GM21786 (cell line): Measurements from ENCODE around the gene KRT34.
"Not testable (repeated sequence)": the region's sequence is repeated elsewhere in the genome, so short reads cannot be mapped to it uniquely, and the experiment has no call there.

ENCODE experiments used
- ATAC-seq: cut with Tn5 transposase; IDR thresholded peaks from one replicate; pipeline ENCODE4 v1.9.1; 2021; ENCODE audit not compliant: unreplicated experiment

The KRT34 gene

DNA sequence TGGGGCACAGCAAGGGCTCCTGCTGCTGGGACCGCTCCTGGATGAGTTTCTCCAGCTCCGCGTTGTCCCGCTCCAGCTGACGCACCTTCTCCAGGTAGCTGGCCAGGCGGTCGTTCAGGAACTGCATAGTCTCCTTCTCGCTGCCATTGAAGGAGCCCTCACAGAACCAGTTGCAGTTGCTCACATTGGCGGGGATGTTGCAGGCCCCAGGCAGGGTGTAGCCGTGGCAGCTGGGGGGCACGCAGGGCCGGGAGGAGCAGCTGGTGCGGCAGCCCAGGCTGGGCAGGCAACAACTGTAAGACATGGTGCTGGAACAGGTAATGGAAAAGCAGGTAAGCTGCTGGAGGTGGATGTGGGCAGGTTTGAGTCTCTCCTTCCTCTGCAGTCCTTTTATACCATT lies at the start of gene KRT34:
Gene KRT34, minus strand, starts transcription at position 364 of the 400 bp plus-strand sequence. Its CDS starts 60 bp downstream, at position 304.
- not testable (repeated sequence) for ATAC-seq

DNA sequence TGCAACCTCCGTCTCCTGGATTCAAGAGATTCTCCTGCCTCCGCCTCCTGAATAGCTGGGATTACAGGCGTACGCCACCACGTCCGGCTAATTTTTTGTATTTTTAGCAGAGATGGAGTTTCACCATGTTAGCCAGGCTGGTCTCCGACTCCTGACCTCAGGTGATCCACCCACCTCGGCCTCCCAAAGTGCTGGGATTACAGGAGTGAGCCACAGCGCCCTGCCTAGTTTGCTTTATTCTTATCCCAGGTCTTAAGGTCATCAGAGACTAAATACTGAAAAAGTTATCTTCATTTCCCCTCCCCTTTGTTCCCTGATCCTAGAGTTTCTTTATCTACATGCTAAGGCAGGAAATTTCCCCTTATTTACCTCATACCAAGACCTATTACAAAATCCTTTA lies 48.3 kb upstream of the KRT34 start:
- ATAC-seq = not testable (repeated sequence)

DNA sequence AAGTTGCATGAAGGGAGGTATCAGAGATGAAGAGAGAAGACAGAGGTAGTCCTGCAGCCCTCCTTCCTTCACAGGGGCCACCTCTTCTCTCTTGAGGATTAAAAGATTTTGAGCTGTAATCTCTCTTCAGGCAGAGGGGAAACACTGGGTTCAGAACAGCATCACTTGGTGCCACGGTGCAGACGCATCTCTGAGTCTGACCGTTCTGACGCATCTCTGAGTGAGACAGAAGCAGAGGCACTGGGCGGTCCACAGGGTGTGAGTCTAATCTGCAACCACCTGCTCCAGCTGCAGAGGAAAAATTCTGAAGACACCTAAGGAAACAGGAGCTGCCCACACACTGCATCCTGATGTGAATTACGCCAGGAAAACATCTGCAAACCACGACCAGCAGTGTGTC lies 47.6 kb upstream of the KRT34 start:
- no peak for ATAC-seq

DNA sequence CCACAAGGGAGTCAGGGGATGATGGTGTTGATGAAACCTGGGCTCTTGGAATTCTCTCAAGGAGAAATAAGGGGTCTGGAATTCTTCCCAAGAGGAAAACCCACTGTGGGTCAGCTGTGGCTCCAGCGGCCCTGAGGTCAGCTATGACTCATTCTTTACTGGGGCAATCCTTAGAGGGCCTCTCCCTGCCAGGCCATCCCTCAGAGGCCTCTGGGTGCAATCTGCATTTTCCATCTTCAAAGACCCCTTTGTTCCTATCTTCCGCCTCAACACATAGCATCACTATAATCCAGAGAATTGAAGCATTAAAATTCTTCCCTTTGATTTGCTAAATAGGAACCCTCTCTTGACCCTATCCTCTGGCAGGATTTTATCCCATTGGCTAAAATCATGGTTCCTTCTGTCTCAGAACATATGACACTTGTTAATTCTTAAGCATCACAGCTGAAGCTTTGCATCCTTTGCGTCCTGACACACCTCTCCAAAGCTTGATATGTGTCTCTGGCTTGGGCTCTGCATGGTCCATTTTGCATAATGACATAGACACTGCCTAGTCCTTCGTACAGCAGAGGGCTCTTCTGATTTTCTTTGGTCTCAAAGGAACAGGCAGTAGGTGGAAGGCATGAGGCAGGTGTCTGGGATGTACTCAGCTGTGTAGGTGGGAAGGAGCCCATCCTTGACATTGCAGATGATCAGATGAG lies 46.6 kb upstream of the KRT34 start:
- no peak for ATAC-seq

DNA sequence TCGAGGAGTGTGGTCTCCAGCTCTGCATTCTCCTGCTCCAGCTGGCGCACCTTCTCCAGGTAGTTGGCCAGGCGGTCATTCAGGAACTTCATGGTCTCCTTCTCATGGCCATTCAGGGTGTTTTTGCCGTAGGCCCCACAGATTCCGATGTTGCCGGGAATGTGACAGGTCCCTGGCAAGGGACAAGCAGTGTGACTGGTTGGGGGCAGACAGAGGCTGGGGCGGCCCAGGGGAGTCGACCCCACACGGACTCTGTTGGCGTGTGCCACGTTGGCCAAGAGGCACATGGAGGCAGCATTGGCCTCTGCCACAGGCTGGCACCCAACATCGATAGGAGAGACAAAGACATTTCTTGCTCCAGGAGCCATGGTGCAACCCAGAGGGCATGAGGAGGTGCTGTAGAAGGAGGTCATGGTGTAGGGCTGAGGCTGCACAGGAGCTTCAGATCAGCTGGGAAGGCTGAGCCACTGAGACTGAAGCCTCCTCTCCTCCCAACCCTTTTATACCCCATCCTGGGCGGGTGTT lies 42.1 kb upstream of the KRT34 start, which contains the start of gene KRT37:
Gene KRT37, minus strand, starts transcription at position 475 of the 525 bp plus-strand sequence. Its CDS starts 62 bp downstream, at position 413.
- no peak for ATAC-seq

DNA sequence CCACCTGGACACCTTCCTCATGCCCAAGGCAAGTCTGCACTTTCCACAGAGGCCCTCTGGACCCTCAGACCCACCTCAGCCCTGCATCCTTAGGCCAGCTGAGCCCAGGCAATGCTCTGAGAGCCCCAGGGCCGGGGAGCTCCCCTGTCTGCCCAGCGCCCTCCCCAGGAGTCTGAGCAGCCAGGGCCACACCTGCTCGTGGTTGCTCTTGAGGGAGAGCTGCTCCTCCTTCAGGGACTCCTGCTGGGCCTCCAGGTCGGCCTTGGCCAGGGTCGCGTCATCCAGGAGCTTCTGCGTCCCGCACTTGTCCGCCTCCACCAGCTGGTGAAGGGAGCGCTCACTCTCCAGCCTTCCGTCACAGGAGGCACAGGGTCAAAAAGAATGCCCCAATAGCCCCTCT lies 40.5 kb upstream of the KRT34 start:
- not testable (repeated sequence) for ATAC-seq

DNA sequence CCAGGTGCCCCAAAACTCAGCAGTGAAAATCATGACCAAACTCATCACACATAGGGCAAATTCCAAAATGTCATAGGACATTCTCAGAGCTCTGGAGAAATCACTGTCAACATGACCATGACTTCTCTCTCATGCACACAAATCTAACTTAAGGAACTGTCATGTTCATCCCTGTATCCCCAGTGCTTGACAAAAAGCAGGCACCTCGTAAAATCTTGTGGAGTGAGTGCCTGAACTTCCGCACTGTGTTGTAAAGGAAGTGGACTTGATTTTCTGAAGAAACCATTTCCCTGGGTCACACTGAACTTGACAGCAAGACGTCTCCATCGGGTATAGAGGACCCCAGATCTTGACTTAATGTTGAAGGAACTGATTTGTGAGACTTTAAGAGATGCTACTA lies 39.5 kb upstream of the KRT34 start:
- no peak for ATAC-seq

DNA sequence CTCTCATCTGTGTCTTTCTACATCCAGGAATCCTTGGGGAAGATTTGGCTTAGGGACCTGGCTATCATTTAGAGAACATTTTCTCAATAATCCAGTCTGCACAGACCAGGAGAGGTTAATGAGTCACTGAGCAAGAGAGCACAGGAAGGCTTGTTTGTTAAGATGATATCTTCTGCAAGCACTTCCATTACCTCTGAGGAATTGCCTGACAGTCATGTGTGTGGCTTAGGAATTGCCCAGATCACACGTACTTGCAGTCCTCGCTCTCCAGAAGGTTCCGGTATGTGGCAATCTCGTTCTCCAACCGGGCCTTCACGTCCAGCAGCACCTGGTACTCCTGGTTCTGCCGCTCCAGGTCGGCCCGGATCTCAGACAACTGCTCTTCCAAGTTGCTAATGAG lies 39.0 kb upstream of the KRT34 start:
- no peak for ATAC-seq

DNA sequence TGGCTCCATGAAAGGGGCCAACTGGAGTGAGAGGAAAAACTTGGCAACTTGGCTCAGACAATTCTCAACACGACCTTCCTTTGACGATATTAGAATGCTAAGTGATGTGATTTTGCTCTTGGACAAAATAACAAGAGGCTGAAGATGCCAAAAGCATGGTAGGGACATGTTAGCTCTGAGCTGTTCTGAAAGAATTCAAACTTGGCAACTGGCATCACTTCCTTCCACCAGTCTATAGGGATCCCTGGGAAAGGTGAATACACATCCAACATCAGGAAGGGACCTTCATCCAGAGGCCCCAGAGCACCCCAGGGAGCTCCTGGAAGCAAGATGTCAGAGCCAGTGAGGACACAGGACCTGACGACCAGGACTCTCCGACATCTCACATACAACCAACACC lies 38.0 kb upstream of the KRT34 start:
- ATAC-seq = no peak

DNA sequence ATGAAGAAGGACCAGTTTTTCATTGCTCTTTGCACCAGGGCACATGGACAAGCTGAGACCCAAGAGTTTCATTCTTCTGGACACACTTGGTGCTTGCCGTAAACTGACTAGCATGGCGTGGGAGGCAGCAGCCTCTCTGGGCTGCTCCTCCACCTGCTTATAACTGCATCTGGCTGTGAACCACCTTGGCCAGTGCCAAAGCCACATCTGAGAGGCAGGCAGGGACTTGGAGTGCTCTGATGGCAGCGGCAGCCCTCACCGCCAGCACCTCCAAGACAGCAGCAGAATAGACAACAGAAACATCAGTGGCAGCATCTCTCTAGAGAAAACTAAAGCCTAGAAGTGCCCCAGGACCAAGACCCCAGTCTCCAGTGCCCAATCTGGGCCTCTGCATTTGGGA lies 37.6 kb upstream of the KRT34 start:
- no peak for ATAC-seq

DNA sequence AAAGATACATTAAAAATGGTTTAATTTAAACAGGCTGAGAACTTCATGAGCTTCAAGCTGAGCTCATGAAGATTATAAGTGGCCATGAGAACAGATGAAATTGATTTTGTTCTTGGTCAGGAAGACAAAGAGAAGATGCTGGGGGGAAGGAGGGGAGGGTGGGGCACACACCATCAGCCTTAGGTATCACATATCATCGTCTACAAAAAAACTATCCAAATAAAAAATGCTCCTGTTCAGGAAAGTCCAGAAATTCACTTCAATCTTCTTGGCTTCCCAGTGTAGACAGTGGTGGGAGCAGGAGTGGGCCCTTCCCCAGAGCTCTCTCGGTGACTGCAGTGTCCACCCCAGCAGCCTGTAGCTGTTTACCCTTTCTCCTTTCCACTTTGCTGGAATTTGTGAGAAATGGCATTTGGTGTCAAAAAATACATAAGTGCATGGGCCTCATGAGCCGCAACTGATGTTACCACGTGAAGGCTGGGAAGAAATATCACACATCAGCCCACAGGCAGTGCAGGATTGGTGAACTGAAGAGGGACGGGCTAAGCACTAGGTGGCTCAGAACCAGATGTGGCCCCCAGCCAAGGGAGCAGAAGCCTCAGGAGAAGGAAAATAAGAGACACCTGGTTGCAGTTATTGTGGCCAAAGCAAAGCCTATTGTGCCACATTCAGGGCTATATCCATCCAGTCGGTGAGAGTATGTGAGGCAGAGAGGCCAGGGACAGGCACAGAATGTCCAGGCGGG lies 36.2 kb upstream of the KRT34 start:
- no peak for ATAC-seq

DNA sequence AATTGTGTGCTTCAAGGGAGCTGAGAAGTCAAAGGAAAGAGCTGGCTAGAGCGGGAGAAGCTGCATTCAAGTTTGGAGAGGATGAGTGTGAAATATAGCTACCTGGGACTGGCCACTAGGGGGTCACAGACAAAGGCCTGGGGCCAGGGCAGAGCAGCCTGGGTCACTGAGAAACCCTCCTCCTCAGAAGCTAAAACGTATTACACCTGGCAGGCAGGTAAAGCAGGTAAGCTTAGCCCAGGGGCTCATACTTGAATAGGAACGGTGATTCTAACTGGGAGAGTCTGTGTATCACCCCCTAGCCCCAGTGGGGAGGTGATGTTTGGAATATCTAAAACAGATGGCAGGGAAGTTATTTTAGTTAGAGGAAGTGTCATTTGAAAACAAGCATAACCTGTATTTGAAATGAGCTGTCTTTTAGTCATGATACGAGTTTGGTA lies 35.5 kb upstream of the KRT34 start:
- ATAC-seq = no peak

DNA sequence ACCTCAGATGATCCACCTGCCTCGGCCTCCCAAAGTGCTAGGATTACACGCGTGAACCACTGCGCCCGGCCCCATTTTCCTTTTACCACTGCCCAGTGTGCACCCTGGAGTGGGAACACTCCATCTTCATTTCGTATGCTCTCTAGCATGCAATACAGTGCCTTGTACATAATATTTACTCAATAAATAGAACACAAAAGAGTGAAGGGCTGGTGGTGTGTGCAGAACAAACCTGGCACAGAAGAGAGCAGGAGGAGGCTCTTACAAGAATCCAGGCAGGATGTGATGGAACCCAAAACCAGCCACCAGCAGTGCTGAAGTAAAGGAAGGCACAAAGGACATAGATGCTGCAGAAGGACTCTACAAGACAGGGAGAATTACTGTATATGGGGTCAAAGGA lies 35.0 kb upstream of the KRT34 start:
- ATAC-seq = no peak

DNA sequence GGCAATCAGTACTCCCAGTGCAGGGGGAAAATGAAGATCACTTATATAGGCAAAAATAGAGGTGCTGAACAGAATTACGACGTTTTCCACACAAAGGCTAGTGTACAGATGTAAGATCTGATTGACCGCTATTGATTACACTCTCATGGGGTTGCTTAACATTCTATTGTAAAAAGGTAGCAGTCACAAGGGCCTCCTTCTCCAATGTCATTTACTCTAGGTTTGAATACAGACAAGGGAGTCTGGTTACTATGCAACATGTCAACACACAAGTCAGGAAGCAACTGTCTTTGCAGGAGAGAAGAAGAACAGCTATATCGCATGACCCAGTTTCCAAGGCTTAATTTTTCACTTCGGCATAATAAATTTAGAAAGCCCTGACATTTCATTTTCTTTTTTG lies 34.4 kb upstream of the KRT34 start:
- no peak for ATAC-seq

DNA sequence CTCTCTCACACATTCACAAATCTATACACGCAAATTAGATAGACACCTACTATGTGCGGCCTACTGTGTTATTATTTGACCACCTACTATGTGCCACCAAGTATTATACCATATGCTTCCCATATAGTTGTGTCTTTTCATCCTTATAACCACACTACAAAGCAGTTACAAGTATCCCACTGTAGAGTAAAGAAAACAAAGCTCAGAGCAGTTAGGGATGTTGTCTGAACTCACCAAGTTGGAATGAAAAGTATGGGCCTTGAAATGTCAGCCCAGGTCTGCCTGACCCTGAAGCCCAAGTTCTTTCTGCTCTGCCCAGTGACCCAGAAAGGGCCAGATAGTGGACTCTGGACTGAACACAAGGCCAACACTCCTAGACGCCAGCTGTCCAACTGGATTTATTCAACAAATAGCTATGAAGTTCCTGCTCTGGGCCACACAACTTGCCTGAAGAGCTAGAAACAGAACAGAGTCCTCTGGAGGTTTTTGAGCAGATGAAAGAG lies 33.8 kb upstream of the KRT34 start:
- ATAC-seq = no peak

DNA sequence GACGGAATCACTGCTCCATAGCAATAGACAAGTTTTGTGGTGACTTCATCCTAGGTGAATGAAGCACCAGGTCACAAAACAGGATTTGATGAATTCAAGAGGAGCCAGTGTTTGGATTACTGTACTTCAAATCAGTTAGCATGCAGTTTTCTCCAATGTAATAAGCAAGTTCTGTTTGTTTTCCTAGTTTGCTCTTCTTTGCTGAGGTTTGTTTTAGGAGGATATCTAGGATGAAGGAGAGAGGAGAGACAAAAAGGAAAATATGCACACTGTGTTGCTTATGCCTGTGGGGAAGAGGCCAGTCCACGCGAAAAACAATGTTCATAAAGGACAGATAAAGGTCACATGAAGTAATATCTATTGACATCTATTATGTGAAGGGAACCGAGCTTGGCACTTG lies 33.3 kb upstream of the KRT34 start:
- ATAC-seq = no peak

DNA sequence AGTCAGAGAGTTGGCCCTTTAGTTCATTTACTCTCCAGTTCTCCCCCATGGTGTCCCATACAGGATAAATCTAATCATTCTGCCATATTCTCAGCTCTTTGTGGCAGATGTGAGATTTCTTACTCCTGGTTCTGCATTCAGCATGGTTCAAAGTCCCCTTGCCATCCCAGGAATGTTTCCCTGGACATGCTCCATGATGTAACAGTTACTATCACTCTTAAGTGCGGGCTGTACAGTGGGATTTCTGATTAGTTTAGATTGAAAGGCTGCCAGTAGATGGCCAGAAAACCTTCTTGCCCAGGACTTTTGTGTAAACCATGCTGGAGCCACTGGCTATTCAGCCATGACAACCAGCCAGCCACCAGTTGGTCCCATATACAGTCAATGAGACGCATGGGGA lies 31.9 kb upstream of the KRT34 start:
- ATAC-seq = no peak

DNA sequence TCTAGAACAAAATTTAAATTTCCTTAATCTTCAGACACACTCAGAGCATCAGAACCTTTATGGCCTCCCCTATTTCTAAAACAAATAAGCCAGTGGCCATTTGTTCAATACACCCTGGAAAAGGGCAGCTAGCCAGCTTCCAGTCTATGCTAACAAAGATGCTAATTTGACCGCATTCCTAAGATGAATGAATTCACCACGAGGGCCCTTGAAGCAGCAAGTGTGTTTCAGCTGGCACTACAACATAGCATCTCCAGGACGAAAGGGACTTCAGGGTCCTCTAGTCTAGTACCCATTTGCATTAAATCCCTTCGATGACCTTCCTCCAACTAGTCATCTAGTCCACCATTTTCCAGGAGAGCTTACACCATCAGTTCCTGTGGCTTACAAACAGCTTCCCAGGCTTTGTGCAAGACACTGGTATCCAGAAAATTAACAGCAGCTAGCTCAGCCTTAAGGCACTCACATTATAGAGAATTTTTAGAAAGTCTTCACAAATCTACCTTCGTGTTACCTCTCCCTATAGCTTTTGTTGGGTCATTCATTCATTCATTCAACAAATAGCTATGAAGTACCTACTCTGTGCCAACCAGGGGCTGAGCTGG lies 31.3 kb upstream of the KRT34 start:
- no peak for ATAC-seq

DNA sequence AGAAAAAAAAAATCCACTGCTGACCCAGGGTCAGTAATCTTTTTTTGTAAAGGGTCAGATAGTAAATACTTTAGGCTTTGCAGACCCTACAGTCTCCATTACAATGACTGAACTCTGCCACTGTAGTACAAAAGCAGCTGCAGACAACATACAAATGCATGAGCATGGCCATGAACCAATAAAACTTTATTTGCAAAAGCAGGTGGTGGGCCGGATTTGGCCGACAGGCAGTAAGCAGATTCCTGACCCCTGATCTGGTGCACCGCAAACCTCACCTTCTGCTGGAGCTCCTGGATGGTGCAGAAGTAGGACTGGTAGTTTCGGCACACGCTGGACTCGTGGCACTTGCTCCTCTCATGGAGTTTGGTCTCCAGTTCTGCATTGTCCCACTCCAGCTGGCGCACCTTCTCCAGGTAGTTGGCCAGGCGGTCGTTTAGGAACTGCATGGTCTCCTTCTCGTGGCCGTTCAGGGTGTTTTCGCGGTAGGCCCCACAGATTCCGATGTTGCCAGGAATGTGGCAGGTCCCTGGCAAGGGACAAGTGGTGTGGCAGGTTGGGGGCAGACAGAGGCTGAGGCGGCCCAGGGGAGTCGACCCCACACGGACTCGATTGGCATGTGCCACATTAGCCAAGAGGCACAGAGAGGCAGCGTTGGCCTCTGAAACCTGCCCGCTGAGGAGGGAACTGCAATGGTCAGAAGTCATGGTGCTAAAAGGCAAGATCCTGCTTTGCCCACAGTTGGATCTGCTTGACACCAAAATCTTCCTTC lies 29.1 kb upstream of the KRT34 start:
- no peak for ATAC-seq

DNA sequence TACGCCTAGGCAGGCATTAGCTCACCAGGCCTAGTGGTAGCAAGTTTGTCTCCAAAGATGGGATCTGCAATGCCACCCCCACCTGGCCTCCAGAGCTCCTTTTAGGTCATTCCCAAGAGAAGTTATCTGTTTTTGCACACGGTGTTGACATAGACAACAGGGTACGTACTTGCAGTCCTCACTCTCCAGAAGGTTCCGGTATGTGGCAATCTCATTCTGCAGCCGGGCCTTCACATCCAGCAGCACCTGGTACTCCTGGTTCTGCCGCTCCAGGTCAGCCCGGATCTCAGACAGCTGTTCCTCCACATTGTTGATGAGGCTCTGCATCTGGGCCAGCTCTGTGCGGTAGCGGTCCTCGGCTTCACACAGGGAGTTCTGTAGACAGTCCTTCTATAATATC lies 25.1 kb upstream of the KRT34 start:
- no peak for ATAC-seq

DNA sequence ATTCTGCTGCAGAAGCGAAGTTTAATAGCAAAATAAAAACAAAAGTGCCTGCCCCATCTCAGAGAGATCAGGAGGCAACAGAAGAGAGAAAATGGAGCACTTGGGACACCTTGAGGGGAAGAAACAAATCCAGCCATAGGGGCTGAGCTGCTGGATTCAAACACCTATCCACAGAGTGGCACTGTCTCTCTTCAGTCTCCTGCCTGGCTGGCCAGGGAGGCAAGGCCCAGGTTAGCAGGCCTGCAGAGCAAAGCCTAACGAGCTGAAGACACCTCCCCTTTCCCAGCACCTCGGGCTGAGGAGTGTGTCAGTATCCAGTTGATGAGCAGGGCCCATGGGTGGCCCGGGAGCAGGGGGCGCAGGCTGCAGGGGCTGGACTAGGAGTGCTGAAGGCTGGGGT lies 24.1 kb upstream of the KRT34 start:
- no peak for ATAC-seq
